ENCODE data around the gene STIM2.

- TF ChIP-seq, protein P1, sequence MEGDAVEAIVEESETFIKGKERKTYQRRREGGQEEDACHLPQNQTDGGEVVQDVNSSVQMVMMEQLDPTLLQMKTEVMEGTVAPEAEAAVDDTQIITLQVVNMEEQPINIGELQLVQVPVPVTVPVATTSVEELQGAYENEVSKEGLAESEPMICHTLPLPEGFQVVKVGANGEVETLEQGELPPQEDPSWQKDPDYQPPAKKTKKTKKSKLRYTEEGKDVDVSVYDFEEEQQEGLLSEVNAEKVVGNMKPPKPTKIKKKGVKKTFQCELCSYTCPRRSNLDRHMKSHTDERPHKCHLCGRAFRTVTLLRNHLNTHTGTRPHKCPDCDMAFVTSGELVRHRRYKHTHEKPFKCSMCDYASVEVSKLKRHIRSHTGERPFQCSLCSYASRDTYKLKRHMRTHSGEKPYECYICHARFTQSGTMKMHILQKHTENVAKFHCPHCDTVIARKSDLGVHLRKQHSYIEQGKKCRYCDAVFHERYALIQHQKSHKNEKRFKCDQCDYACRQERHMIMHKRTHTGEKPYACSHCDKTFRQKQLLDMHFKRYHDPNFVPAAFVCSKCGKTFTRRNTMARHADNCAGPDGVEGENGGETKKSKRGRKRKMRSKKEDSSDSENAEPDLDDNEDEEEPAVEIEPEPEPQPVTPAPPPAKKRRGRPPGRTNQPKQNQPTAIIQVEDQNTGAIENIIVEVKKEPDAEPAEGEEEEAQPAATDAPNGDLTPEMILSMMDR (IDR thresholded peaks at IDR 0.05; ENCODE audit: low read length): no peak
- no peak for TF ChIP-seq EZH2 (IDR thresholded peaks at IDR 0.05; ENCODE audit: borderline replicate concordance, low read length)
Observed at GRCh38 chr4:27046851-27047250, 186.2 kb downstream of the STIM2 start.

Measured in OCI-LY1 (cell line).